GM23248 (cell line): ENCODE data around the gene CHTF18.

Experiments
- EZH2 ChIP-seq: fragments of 200-600 bp; sonication (generic); IDR thresholded peaks from 2 replicates; pipeline ENCODE4 v1.6.1; 2018; ENCODE audit warnings: antibody characterized with exemption, mild to moderate bottlenecking; ENCODE audit not compliant: insufficient read depth, poor library complexity, severe bottlenecking
- EZH2phosphoT487 ChIP-seq: fragments of 200-600 bp; sonication (generic); IDR thresholded peaks from 2 replicates; pipeline ENCODE4 v1.6.1; 2018; ENCODE audit warnings: antibody characterized with exemption, moderate library complexity, mild to moderate bottlenecking, low read depth; ENCODE audit not compliant: insufficient read depth

DNA sequence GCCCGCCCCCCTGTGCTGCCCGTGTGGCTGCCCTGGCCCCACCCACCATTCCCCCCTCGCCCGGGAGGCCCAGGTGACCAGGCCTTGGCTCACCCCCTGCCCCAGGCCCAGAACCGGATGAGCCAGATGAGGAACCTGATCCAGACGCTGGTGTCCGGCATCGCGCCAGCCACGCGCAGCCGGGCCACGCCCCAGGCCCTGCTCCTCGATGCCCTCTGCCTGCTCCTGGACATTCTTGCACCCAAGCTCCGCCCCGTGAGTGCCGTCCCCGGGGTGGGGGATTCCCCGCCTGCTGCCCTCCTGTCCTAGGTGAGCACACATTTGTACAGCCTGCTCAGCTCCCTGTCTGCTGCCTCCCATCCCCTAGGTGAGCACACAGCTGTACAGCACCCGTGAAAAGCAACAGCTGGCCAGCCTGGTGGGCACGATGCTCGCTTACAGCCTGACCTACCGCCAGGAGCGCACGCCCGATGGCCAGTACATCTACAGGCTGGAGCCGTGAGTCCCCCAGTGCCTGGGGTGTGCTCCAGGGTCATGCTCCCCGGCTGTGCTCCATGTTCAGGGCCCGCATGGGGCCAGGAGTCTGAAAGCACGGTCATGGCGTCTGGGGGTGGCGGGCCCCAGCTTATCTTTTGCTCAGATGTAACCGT is 7.3 kb downstream of the CHTF18 start:
- TF ChIP-seq EZH2phosphoT487 (no peak), EZH2 (no peak)
